ENCODE results near the gene VPS13D.

VPS13D gene

GRCh38 chr1:12456979-12457378 is 227.1 kb downstream of the VPS13D start:
- H3K27ac ChIP-seq (ENCODE audit: low read depth, low read length, poor library complexity, severe bottlenecking) = no peak overlapping the region
- H3K4me2 ChIP-seq (ENCODE audit: low read length) = no peak overlapping the region

GRCh38 chr1:12457771-12458170 is 227.9 kb downstream of the VPS13D start:
- Histone ChIP-seq H3K4me1 (ENCODE audit: insufficient read depth, low read length, severe bottlenecking) (no peaks in the 10 kb centered on the region), H3K27ac (ENCODE audit: low read depth, low read length, poor library complexity, severe bottlenecking) (no peak overlapping the region)
- TF ChIP-seq EZH2 (IDR thresholded peaks at IDR 0.05; ENCODE audit: borderline replicate concordance, low read length) (no peak), CTCF (IDR thresholded peaks at IDR 0.05; ENCODE audit: low read length) (no peak)

More at GRCh38 chr1:12456979-12457378, 227.1 kb downstream of the VPS13D start:
- TF ChIP-seq EZH2 (IDR thresholded peaks at IDR 0.05; ENCODE audit: borderline replicate concordance, low read length) = no peak
- H3F3A ChIP-seq (ENCODE audit: insufficient read depth, low read length) = no peaks in the 10 kb centered on the region
- H4K20me1 ChIP-seq (ENCODE audit: insufficient read depth, low read length) = no peaks in the 10 kb centered on the region
- no peak overlapping the region for H3K9ac ChIP-seq (ENCODE audit: low read length)
- no peak overlapping the region for H2AFZ ChIP-seq (ENCODE audit: low read length)
- no peaks in the 10 kb centered on the region for H3K36me3 ChIP-seq (ENCODE audit: insufficient read depth, low read length)
- no peak overlapping the region for H3K4me3 ChIP-seq (ENCODE audit: low read depth, low read length, poor library complexity, severe bottlenecking)
- H3K4me1 ChIP-seq (ENCODE audit: insufficient read depth, low read length, severe bottlenecking) = no peaks in the 10 kb centered on the region
- no peaks in the 10 kb centered on the region for H3K27me3 ChIP-seq (ENCODE audit: insufficient read depth, low read length)
- no peaks in the 10 kb centered on the region for H3K9me3 ChIP-seq (ENCODE audit: low read length)
- H3K9me2 ChIP-seq (ENCODE audit: low read depth, low read length) = no peaks in the 10 kb centered on the region
- no peaks in the 10 kb centered on the region for H3K79me2 ChIP-seq (ENCODE audit: insufficient read depth, low read length)

GRCh38 chr1:12458571-12458970 is 228.7 kb downstream of the VPS13D start:
- Histone ChIP-seq H3K9me2 (ENCODE audit: low read depth, low read length) (no peaks in the 10 kb centered on the region), H3K4me2 (ENCODE audit: low read length) (no peak overlapping the region), H3K79me2 (ENCODE audit: insufficient read depth, low read length) (no peaks in the 10 kb centered on the region), H3K36me3 (ENCODE audit: insufficient read depth, low read length) (no peaks in the 10 kb centered on the region), H3K9ac (ENCODE audit: low read length) (no peak overlapping the region), H3K27ac (ENCODE audit: low read depth, low read length, poor library complexity, severe bottlenecking) (no peak overlapping the region), H4K20me1 (ENCODE audit: insufficient read depth, low read length) (no peaks in the 10 kb centered on the region), H3K9me3 (ENCODE audit: low read length) (no peaks in the 10 kb centered on the region), H3K4me3 (ENCODE audit: low read depth, low read length, poor library complexity, severe bottlenecking) (no peak overlapping the region), H2AFZ (ENCODE audit: low read length) (no peak overlapping the region), H3K4me1 (ENCODE audit: insufficient read depth, low read length, severe bottlenecking) (no peaks in the 10 kb centered on the region), H3K27me3 (ENCODE audit: insufficient read depth, low read length) (no peaks in the 10 kb centered on the region), H3F3A (ENCODE audit: insufficient read depth, low read length) (no peaks in the 10 kb centered on the region)
- TF ChIP-seq CTCF (IDR thresholded peaks at IDR 0.05; ENCODE audit: low read length) (no peak), EZH2 (IDR thresholded peaks at IDR 0.05; ENCODE audit: borderline replicate concordance, low read length) (no peak)

More at GRCh38 chr1:12457771-12458170, 227.9 kb downstream of the VPS13D start:
- Histone ChIP-seq H3K9me2 (ENCODE audit: low read depth, low read length) (no peaks in the 10 kb centered on the region), H2AFZ (ENCODE audit: low read length) (no peak overlapping the region), H3K36me3 (ENCODE audit: insufficient read depth, low read length) (no peaks in the 10 kb centered on the region), H4K20me1 (ENCODE audit: insufficient read depth, low read length) (no peaks in the 10 kb centered on the region), H3K27me3 (ENCODE audit: insufficient read depth, low read length) (no peaks in the 10 kb centered on the region), H3K4me3 (ENCODE audit: low read depth, low read length, poor library complexity, severe bottlenecking) (no peak overlapping the region), H3K9ac (ENCODE audit: low read length) (no peak overlapping the region), H3F3A (ENCODE audit: insufficient read depth, low read length) (no peaks in the 10 kb centered on the region), H3K79me2 (ENCODE audit: insufficient read depth, low read length) (no peaks in the 10 kb centered on the region), H3K9me3 (ENCODE audit: low read length) (no peaks in the 10 kb centered on the region), H3K4me2 (ENCODE audit: low read length) (no peak overlapping the region)

- Histone ChIP-seq H3K27ac (ENCODE audit: low read depth, low read length, poor library complexity, severe bottlenecking) (no peak overlapping the region), H3K4me3 (ENCODE audit: low read depth, low read length, poor library complexity, severe bottlenecking) (no peak overlapping the region), H3K4me2 (ENCODE audit: low read length) (no peak overlapping the region), H3K27me3 (ENCODE audit: insufficient read depth, low read length) (no peaks in the 10 kb centered on the region), H3F3A (ENCODE audit: insufficient read depth, low read length) (no peaks in the 10 kb centered on the region), H3K79me2 (ENCODE audit: insufficient read depth, low read length) (no peaks in the 10 kb centered on the region), H3K9me2 (ENCODE audit: low read depth, low read length) (no peaks in the 10 kb centered on the region), H2AFZ (ENCODE audit: low read length) (no peak overlapping the region), H3K36me3 (ENCODE audit: insufficient read depth, low read length) (no peaks in the 10 kb centered on the region), H3K9ac (ENCODE audit: low read length) (no peak overlapping the region), H3K4me1 (ENCODE audit: insufficient read depth, low read length, severe bottlenecking) (no peaks in the 10 kb centered on the region), H4K20me1 (ENCODE audit: insufficient read depth, low read length) (no peaks in the 10 kb centered on the region), H3K9me3 (ENCODE audit: low read length) (no peaks in the 10 kb centered on the region)
- TF ChIP-seq EZH2 (IDR thresholded peaks at IDR 0.05; ENCODE audit: borderline replicate concordance, low read length) (no peak), CTCF (IDR thresholded peaks at IDR 0.05; ENCODE audit: low read length) (no peak)
These were observed 230.3 kb downstream of the VPS13D start for GRCh38 chr1:12460121-12460520.
